H1 (cell line): ENCODE data around the gene SPTLC3. TPM values are rescaled to one million over a fixed set of nuclear protein-coding genes. Genes with fewer than 3 reads are reported as not detected.

Experiments used
- BACH1 ChIP-seq: IDR thresholded peaks from 2 replicates; pipeline ENCODE4 v1.6.1; 2012; ENCODE audit warnings: low read length, improper control_type of control experiment
- BRCA1 ChIP-seq: IDR thresholded peaks from 2 replicates; pipeline ENCODE4 v1.6.1; 2012; ENCODE audit warnings: low read depth, low read length, improper control_type of control experiment
- CHD1 ChIP-seq: IDR thresholded peaks from 2 replicates; pipeline ENCODE4 v1.6.1; 2012; ENCODE audit warnings: low read depth, low read length, improper control_type of control experiment
- PHF8 ChIP-seq: fragments of 200-600 bp; sonication (generic); conservative IDR thresholded peaks from 2 replicates; pipeline ENCODE4 v1.7.1; 2012; ENCODE audit warnings: low read depth, mild to moderate bottlenecking, inconsistent platforms, low read length, moderate library complexity
- POU5F1 ChIP-seq: IDR thresholded peaks from 2 replicates; pipeline ENCODE4 v1.6.1; 2011; ENCODE audit warnings: low read depth, mild to moderate bottlenecking, low read length, moderate library complexity
- RBBP5 ChIP-seq: IDR thresholded peaks from 2 replicates; pipeline ENCODE4 v1.7.1; 2012; ENCODE audit warnings: low read depth, mild to moderate bottlenecking, inconsistent platforms, low read length, moderate library complexity, borderline replicate concordance
- SIRT6 ChIP-seq: IDR thresholded peaks from one replicate; pipeline ENCODE4 v1.7.1; 2012; ENCODE audit warnings: low read length, inconsistent platforms
- TBP ChIP-seq: IDR thresholded peaks from 2 replicates; pipeline ENCODE4 v1.6.1; 2011; ENCODE audit warnings: low read depth, low read length, improper control_type of control experiment
- TEAD4 ChIP-seq: IDR thresholded peaks from 2 replicates; pipeline ENCODE4 v1.6.1; 2012; ENCODE audit warnings: low read depth, low read length, inconsistent platforms, mixed read lengths
- polyA plus RNA-seq, 7 experiments: library from polyadenylated mRNA; depleted of rRNA in 3 of 7; stranded (reverse) in 5 of 7; unstranded in 2 of 7; fragments of >200 nt in 5 of 7; fragments of 200-250 nt in 2 of 7; gene quantifications; 1 replicate in 5 of 7; 2 replicates in 1 of 7; 4 replicates in 1 of 7; pipeline versions ENCODE4 v1.2.1 to v1.2.3, GENCODE V29; 2011 to 2013; ENCODE audit warnings: missing spikeins in 2 of 7, mixed read lengths in 2 of 7
- total RNA-seq: library from RNA; stranded (reverse); fragmentation: NEBNext Ultra II Directional; extraction: Animal tissue kit (Norgen Biotek cat#: 25700); gene quantifications from 2 replicates; pipeline ENCODE4 v1.2.1, GENCODE V29; 2021
- TF ChIP-seq, protein P1 (sequence below): fragments of 300-600 bp; sonication (generic); IDR thresholded peaks from 2 replicates; pipeline ENCODE4 v1.7.1; 2012; ENCODE audit warnings: low read length, moderate library complexity, mild to moderate bottlenecking, inconsistent platforms; ENCODE audit not compliant: insufficient replicate concordance
- TF ChIP-seq, protein P2 (sequence below): IDR thresholded peaks from 2 replicates; pipeline ENCODE4 v1.6.1; 2011; ENCODE audit warnings: low read depth, mild to moderate bottlenecking, low read length; ENCODE audit not compliant: insufficient read depth

SPTLC3 gene
- total and polyA plus RNA-seq, 2 of the 8 experiments (the other 6 are each of a cell fraction or from before 2014, with no cell fraction given): 0.23 to 0.82 TPM

DNA sequence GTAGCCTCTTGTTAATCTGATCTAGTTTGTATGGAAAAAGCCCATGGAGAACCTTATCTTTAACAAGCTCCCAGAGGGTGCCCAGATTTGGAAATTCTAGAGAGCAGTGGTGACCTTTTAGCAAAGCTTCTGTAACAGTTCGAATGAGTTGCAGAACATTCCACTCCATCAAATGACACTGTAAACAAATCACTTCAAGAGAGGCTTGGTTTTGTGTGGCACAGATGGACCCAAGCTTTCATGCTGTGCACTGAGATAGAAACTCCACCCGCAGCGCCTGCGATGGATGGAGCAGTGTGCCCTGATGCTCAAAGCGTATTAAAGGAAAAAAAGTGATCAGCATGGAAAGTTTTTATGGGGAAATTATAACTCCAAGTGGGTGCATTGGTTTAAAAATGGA is 157.2 kb downstream of the SPTLC3 start (continued):
- TF ChIP-seq, protein P1, sequence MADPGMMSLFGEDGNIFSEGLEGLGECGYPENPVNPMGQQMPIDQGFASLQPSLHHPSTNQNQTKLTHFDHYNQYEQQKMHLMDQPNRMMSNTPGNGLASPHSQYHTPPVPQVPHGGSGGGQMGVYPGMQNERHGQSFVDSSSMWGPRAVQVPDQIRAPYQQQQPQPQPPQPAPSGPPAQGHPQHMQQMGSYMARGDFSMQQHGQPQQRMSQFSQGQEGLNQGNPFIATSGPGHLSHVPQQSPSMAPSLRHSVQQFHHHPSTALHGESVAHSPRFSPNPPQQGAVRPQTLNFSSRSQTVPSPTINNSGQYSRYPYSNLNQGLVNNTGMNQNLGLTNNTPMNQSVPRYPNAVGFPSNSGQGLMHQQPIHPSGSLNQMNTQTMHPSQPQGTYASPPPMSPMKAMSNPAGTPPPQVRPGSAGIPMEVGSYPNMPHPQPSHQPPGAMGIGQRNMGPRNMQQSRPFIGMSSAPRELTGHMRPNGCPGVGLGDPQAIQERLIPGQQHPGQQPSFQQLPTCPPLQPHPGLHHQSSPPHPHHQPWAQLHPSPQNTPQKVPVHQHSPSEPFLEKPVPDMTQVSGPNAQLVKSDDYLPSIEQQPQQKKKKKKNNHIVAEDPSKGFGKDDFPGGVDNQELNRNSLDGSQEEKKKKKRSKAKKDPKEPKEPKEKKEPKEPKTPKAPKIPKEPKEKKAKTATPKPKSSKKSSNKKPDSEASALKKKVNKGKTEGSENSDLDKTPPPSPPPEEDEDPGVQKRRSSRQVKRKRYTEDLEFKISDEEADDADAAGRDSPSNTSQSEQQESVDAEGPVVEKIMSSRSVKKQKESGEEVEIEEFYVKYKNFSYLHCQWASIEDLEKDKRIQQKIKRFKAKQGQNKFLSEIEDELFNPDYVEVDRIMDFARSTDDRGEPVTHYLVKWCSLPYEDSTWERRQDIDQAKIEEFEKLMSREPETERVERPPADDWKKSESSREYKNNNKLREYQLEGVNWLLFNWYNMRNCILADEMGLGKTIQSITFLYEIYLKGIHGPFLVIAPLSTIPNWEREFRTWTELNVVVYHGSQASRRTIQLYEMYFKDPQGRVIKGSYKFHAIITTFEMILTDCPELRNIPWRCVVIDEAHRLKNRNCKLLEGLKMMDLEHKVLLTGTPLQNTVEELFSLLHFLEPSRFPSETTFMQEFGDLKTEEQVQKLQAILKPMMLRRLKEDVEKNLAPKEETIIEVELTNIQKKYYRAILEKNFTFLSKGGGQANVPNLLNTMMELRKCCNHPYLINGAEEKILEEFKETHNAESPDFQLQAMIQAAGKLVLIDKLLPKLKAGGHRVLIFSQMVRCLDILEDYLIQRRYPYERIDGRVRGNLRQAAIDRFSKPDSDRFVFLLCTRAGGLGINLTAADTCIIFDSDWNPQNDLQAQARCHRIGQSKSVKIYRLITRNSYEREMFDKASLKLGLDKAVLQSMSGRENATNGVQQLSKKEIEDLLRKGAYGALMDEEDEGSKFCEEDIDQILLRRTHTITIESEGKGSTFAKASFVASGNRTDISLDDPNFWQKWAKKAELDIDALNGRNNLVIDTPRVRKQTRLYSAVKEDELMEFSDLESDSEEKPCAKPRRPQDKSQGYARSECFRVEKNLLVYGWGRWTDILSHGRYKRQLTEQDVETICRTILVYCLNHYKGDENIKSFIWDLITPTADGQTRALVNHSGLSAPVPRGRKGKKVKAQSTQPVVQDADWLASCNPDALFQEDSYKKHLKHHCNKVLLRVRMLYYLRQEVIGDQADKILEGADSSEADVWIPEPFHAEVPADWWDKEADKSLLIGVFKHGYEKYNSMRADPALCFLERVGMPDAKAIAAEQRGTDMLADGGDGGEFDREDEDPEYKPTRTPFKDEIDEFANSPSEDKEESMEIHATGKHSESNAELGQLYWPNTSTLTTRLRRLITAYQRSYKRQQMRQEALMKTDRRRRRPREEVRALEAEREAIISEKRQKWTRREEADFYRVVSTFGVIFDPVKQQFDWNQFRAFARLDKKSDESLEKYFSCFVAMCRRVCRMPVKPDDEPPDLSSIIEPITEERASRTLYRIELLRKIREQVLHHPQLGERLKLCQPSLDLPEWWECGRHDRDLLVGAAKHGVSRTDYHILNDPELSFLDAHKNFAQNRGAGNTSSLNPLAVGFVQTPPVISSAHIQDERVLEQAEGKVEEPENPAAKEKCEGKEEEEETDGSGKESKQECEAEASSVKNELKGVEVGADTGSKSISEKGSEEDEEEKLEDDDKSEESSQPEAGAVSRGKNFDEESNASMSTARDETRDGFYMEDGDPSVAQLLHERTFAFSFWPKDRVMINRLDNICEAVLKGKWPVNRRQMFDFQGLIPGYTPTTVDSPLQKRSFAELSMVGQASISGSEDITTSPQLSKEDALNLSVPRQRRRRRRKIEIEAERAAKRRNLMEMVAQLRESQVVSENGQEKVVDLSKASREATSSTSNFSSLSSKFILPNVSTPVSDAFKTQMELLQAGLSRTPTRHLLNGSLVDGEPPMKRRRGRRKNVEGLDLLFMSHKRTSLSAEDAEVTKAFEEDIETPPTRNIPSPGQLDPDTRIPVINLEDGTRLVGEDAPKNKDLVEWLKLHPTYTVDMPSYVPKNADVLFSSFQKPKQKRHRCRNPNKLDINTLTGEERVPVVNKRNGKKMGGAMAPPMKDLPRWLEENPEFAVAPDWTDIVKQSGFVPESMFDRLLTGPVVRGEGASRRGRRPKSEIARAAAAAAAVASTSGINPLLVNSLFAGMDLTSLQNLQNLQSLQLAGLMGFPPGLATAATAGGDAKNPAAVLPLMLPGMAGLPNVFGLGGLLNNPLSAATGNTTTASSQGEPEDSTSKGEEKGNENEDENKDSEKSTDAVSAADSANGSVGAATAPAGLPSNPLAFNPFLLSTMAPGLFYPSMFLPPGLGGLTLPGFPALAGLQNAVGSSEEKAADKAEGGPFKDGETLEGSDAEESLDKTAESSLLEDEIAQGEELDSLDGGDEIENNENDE: no peak
- TF ChIP-seq, protein P2, sequence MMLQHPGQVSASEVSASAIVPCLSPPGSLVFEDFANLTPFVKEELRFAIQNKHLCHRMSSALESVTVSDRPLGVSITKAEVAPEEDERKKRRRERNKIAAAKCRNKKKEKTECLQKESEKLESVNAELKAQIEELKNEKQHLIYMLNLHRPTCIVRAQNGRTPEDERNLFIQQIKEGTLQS: no peak
- TF ChIP-seq CHD1 (no peak), RBBP5 (no peak), PHF8 (no peak), BRCA1 (no peak), TBP (no peak), POU5F1 (no peak), BACH1 (no peak), TEAD4 (no peak), SIRT6 (no peak)
